Measurements from ENCODE around the gene PCYT1A.

PCYT1A gene

DNA sequence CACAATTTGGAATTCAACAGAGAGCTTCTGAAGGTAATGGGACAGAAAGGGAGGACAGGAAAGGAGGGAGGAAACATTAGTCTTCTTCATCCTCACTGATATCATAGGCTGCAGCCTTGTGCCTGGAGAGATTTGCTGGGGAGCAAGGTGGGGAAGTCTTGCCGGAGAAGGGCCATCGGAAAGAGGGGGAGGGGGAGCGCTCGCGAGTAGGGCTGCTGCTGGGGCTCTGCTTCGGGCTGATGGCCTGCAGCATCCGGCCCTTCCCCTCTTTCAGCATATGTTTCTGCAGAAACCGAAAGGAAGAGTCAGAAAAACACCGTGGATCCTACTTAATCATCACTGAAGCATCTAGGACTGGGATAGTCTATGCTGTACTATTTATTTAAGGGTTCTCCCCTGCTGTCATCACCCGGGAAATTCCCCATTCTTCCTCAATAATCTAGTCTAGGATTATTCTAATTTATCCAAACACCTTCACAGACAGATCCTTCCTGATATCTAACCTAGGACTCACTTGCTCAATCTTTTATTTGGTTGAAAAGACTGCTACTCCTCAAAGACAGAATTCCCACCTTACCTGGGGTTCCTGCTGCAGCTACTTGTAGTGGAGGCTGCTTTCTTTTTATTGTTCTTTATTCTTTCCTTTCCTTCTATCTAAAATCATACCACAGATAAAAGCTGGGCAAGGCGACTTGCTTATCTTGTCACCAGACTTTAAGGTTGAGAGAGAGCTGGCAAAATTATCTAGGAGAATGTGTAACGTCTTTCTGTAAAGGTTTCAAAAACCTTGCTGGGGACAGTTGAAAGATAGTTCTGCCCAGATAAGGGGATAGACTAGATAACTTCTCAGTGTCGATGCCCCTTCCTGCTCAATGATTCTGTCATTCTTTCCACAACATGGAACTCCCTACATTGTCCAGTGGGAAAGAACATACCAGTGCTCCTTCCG, 48.6 kb downstream of the PCYT1A start:
- no peak for DNase-seq (ENCODE audit: low read depth in 1 of 2, low spot score in 1 of 2)

DNA sequence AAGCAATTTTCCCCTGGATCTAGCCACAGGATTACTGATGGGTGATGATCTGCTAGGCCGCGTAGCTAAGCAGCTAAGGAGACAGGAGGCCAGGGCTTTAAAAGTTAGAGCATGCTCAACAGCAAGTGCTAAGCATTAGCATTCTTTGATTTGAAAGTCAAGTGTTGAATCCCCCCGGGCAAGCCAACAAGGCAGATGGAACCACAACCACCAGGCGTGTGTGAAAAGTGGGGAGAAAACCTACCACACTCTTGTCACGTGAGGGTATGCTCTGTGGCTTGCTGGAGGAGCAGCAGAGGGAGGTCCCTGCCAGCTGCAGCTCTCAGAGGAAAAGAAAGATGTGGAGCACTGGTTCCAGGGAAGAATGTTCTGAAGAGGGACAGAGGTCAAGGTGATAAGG, 50.3 kb downstream of the PCYT1A start:
- DNase-seq (ENCODE audit: low read depth in 1 of 2, low spot score in 1 of 2): no peak

DNA sequence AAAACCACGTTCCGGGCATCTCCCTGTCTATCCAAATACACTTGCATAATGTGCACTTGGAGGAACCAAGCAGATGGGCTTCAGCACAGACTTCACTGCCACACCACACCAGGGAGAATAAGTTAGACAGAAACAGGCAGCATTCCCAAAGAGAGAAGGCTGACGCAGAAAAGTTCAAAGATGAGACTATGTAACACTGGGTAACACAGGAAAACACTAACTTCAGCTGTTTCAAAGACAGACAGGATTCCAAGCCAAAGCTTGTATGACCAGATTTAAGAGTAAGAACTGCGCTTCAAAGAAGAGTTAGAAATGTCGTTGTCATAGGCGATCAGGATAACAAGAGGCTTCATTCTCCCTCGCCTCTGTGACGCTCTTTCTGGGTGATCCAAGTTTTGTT, 51.3 kb downstream of the PCYT1A start:
- no peak for DNase-seq (ENCODE audit: low read depth in 1 of 2, low spot score in 1 of 2)

DNA sequence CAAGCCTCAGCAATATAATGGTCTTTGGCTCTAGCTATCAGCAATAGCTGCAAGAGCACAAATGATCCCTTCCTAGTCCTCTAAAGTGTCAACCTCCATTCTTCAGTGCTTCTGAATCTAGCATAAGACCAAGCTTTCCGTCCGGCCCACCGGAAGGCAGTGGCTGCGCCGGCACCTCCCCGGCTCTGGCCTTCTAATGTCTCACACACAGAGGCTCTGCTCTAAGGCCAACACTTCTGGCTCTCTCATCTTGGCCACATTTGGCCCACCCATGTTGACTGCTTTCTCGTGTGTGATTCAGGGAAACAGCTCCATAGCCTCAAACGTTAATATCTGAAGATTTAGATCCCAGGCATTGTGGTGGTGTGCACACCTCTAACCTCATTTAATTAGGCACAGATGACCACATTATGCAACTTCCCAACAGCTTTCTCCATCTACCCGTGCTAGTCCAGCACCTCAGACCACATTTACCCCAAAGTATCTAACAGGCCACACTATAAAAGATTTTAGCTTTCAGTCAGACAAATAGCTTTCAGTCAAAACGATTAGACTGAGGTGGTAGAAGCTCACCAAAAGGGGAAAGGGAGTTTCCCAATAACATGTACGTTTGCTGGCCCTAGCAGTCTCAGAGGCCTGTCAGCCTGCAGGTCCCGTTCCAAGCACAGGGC, 51.9 kb downstream of the PCYT1A start:
- DNase-seq (ENCODE audit: low read depth in 1 of 2, low spot score in 1 of 2): no peak

DNA sequence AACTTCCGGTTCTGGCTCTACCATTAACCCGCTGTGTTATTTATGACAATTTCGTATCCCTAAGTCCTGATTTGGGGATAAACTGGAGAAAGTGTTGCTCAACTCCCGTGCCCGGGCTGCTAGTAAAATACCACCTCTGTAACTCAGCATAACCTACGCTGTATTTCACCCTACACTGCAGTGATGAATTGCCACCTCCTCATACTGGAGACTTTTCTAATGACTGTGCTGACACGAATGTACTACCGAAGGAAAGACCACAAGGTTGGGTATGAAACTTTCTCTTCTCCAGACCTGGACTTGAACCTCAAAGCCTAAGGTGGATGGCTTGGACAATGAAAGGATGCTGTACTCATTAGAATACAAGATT, 54.7 kb downstream of the PCYT1A start:
- no peak for DNase-seq (ENCODE audit: low read depth in 1 of 2, low spot score in 1 of 2)

DNA sequence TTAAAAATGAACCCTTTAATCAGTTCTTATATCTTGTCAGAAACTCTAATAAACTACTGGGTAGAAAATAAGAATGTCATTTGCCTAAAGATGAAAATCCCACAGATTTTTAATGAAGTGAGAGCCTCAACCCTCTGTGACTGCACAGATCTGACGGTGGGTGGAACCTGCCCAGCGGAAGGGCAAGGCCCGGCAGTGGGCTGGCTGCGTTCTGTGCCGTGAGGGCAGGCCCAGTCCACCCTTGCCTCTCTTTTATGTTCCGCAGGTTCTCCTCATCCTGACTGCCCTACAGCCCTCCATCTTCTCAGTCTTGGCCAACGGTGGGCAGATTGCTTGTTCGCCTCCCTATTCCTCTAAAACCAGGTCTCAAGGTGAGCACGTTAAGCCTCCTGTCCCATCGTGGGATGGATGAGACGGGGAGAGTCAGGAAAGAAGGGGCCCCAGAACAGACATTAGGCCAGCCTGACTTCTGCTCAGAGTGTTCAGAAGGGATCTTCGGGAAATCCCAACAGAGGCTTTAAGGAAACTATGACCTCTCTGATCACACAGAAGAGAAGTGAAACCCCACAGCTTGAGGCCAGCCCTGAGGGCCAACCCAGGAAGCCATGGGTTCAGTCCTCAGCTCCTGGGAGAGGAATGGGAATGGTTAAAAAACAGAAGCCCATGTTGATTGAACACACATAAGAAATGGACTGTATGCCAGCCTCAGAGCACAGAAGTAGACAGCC, 55.2 kb downstream of the PCYT1A start:
- no peak for DNase-seq (ENCODE audit: low read depth in 1 of 2, low spot score in 1 of 2)

DNA sequence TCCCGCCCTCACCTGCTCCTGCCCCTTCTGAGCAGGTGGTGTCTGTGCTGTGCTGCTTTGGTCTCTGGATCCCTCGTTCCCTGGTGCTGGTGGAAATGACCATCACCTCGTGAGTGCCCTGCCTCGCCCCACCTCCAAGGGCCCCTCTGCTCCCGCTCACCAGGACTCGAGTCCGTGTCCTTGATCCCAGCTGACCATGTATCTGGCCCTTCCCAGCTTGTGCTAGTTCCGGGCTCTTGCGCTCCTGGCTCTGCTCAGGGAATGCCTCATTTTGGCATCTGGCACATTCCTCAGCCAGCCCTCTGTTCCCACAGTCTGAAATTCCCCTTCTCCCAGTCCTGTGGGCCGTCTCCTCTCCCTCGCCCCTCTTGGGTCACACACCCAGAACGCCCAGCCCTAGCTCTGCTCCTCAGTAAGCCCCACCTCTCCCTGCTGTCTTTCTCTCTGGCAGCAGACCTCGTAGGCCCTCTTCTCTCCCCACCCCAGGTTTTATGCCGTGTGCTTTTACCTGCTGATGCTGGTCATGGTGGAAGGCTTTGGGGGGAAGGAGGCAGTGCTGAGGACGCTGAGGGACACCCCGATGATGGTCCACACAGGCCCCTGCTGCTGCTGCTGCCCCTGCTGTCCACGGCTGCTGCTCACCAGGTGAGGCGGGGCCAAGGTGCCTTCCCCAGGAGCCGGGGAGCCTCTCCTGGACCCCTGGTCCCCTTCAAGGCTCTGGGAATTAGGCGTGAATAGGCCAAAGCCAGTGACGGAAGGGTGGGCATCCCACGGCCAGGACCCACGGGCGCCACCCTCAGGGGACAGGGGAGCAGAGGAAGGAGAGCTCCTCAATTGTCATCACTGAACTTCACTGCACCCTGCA, 59.7 kb downstream of the PCYT1A start:
- no peak for DNase-seq (ENCODE audit: low read depth in 1 of 2, low spot score in 1 of 2)

DNA sequence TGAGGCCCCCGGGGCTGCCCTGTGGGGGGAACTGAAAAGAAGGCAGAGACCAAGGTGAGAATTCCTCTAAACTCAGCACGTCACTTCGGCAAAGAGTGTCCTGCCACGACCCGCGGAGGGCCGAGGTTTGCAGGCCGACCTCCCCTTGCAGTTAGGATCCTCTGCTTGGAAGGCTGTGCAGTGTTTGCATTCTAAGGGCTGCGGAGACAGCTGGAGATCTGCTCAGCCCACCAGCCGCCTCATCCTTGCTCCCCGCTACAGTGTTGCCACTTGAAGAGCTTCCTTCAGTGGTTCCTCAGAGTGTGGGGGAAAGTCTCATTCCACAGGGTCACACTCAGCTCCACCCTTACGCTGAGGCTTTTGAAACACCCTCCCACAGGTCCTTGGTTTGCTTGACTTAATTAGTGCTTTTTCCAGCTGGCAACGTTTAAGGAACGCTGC, 60.4 kb downstream of the PCYT1A start:
- DNase-seq (ENCODE audit: low read depth in 1 of 2, low spot score in 1 of 2): no peak

DNA sequence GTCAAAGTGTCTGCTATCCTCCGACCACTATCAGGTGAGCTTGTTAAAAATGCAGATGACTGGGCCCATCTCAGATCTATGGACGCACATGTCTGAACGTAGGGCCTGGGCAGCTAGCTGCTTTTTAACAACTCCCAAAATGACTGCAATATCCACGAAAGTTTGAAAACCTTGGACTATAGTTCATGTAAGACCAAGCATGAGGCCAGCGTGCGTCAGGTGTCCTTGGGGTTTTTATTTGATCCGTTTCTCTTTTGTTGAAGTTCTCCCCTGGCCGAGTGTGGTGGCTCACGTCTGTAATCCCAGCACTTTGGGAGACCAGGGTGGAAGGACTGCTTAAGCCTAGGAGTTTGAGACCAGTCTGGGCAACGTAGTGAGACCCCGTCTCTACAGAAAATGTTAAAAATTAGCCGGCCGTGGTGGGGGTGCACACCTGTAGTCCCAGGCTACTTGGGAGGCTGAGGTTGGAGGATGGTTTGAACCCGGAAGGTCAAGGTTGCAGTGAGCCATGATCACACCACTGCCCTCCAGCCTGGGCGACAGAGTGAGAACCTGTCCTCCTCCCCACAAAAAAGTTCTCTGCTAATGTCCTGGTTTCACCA, 61.7 kb downstream of the PCYT1A start:
- DNase-seq (ENCODE audit: low read depth in 1 of 2, low spot score in 1 of 2): no peak

DNA sequence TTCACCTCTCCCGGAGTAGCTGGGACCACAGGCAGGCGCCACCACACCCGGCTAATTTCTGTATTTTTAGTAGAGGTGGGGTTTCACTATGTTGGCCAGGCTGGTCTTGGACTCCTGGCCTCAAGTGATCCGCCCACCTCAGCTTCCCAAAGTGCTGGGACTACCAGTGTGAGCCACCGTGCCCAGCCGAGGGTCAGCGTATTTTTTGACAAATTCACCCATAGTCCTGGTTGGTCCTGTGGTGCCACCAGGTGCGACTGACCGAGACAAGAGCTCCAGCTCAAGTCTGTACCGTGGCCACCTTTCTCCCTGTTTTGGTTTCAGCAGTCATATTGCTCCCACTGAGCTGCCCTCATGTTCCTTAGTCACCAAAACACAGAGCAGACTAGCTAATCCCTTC, 62.4 kb downstream of the PCYT1A start:
- DNase-seq (ENCODE audit: low read depth in 1 of 2, low spot score in 1 of 2): no peak

DNA sequence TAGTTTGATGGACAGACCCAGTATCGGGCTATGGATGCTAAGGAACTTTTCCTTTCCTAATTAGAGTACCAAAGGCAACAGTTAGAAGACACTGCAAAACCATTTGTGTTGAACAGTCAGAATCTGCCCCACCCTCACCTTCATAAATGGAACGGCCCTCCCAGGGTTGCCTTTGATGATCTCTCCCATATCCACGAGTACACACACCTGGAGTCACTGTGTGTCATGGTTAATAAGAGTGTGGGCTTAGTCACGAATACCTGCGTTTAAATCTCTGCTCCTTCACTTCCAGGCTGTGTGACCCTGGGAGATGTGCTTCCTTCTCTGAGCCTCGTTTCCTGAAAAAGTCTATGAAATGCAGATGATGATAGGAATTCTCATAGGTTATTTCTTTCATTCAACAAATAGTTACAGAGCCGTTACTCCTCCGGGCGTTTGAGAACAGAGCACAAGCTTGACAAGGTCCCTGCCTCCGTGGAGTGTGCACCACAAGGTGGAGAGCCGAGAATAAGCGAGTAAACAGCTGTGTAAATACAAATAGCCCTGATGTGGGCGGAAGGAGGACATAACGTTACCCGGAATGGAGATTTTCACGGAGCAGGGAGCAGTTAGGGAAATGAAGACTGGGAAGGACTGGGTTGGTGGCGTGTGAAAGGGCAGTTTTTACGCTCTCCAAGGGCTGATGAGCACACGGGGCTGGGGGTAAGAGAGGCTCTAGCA, 64.5 kb downstream of the PCYT1A start:
- DNase-seq (ENCODE audit: low read depth in 1 of 2, low spot score in 1 of 2): no peak

DNA sequence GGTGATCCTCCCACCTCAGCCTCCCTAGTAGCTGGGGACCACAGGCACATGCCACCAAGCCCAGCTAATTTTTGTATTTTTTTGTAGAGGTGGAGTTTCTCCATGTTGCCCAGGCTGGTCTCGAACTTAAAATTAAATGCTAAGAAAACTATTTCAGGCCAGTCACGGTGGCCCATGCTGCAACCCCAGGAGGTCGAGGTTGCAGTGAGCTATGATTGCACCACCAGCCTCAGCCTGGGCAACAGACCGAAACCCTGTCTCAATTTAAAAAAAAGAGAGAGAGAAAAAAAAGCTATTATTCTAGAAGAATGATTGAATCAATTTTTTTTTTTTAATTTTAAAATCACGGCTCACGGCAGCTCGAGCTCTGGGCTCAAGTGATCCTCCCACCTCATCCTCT, 66.5 kb downstream of the PCYT1A start:
- DNase-seq (ENCODE audit: low read depth in 1 of 2, low spot score in 1 of 2): no peak

DNA sequence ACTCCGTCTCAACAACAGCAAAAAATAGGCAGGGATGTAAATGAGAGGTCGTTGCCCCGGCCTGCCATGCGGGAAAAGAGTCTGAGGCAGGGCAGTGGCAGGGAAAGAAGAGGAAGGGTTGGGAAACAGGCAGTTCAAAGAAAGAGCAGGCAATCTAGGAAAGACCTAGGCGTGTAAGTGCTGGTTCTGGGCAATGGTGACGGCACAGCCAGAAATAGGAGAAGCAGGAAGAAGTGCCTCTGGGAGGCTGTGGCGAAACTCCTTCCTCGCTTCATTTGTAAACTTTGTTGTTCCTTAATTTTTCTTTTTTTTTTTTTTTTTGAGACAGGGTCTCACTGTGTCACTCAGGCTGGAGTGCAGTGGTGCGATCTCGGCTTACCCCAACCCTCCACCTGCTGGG, 66.9 kb downstream of the PCYT1A start:
- no peak for DNase-seq (ENCODE audit: low read depth in 1 of 2, low spot score in 1 of 2)

DNA sequence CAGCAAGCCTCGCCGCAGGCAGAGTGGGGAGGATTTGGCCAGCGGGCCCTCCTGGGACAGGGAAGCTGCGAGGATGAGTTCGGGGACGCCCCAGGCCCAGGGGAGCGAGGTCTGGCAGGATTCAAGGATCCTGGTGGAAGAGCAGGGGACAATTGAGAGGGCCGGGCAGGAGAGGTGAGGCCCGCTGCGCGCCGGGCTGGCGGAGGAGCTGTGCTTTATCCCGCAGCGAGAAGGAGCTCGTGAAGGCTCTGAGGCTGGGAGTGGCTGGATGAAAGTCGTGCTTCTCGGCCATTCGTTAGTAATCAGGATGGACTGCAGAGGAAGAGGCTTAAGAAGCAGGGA, 67.6 kb downstream of the PCYT1A start:
- no peak for DNase-seq (ENCODE audit: low read depth in 1 of 2, low spot score in 1 of 2)

DNA sequence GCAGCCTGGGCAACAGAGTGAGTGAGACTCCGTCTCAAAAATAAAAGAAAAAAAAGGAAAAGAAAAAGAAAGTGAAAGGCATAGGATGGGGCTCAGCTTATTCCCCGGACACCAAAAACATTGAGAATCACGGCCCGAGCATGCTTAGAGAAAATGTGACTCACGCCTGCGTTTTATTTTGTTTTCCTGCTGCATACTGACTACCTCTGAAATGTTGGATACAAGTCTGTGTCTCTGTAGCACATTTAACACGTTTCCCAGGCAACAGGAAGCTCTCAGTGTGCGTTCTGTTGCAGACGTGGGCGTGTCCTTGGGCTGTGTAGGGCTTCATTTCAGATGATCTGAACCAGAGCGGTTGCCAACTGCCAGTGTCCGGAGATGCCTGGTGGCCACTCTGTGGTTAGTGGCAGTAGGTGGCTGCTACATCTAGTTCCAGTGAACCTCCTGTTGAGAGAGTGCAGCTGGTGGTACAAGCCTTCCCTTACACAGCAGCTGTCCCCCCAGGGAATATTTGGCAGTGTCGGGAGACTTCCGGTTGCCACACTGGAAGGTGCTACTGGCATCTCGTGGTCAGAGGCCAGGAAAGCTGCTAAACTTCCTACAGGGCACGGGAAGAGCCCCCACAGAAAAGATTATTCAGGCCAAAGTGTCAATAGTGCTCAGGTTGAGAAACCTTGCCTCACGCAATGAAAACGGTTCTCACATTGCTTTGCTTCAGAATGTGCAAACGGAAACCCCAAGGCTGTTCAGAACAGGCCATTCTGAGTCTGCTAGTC, 68.1 kb downstream of the PCYT1A start:
- DNase-seq (ENCODE audit: low read depth in 1 of 2, low spot score in 1 of 2): peak in 1 of 2 donors; percentile 35

DNA sequence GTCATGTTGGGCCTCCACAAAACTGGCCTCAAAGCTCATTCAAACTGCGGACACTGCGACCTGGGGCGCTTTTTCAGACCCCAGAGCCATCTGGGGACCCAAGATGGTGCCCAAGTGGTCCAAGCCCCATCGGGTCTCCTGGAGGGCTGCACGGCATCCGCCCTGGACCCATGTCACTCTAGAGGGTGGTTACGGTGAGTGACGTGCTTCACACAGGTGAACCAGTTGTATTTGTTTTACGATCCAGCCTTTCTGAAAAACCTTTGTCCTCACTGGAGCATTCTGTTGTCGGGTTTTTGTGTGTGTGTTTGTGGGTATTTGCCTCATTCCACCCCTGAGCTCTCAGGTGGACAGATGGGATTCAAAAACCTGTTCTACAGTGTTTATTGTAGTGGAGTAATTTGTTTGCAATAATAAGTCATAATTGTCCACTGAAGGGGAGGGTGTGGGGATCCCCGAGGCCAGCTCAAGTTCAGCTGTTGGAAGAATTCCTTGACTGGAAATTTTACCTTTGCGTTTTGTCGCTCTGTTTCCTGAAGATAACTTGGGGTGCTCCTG, 69.3 kb downstream of the PCYT1A start:
- no peak for DNase-seq (ENCODE audit: low read depth in 1 of 2, low spot score in 1 of 2)

DNA sequence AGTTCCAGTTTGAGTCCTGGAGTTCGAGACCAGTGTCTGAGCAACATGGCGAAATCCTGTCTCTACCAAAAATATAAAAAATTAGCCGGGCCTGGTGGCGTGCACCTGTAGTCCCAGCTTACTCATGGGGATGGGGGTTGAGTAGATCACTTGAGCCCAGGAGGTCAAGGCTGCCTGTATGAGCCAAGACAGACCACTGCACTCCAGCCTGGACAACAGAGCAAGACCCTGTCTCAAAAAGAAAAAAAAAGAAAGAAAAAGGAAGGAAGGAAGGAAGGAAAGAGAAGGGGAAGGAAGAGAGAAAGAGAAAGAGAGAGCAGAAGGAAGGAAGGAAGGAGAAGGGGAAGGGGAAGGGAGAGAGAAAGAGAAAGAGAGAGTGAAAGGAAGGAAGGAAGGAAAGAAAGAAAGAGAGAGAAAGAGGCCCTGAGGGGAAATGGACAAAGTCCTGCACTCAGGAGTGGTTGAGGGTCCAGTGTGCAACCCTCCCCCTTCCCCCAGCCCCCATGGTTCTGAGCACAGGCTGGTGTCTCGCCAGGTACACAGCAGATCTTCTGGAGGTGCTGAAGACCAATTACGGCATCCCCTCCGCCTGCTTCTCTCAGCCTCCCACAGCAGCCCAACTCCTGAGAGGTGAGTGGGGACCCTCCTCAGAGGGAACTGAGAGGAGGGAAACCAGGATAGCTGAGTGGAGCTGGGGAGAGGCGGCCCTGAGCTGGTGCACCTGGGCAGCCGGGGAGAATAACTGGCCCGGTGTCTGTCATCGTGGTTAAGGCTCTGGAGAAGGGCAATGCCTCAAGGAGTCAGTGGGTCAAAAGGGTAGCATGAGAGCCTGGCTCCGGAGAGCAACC, 70.0 kb downstream of the PCYT1A start:
- DNase-seq (ENCODE audit: low read depth in 1 of 2, low spot score in 1 of 2): no peak

DNA sequence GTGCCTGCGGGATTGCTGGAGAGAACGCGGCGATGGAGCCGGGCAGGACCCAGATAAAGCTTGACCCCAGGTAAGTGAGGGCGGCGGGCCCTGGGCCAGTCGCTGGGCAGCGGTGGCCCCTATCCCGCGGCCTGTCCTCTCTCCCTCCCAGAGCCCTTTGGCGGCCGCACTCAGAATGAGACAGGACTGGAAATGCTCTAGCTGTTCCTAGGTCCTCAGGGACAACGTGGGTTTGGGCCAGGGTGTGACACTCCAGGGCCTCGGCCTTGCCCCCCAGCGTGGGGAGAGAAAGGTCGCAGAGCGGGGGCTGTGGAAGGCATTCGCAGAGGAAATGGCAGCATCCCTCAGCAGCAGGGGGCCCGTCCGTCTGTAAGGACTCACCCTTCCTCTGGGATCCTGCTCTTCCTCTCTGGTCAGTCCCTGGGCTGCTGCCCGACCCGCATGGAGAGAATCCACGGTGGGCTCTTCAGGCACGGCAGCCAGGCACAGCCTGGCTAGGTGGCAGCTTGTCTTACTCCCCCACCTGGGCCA, 70.8 kb downstream of the PCYT1A start:
- no peak for DNase-seq (ENCODE audit: low read depth in 1 of 2, low spot score in 1 of 2)

Measured in activated T-helper 1 cell treated with anti-CD3 and anti-CD28 coated beads, Interleukin-2, amount 50 U/mL, for 16 hours (primary cell).